ENCODE data around the gene FAM72B.
"Not testable (repeated sequence)": the region's sequence is repeated elsewhere in the genome, so short reads cannot be mapped to it uniquely, and the experiment has no call there.

Gene FAM72B

DNA sequence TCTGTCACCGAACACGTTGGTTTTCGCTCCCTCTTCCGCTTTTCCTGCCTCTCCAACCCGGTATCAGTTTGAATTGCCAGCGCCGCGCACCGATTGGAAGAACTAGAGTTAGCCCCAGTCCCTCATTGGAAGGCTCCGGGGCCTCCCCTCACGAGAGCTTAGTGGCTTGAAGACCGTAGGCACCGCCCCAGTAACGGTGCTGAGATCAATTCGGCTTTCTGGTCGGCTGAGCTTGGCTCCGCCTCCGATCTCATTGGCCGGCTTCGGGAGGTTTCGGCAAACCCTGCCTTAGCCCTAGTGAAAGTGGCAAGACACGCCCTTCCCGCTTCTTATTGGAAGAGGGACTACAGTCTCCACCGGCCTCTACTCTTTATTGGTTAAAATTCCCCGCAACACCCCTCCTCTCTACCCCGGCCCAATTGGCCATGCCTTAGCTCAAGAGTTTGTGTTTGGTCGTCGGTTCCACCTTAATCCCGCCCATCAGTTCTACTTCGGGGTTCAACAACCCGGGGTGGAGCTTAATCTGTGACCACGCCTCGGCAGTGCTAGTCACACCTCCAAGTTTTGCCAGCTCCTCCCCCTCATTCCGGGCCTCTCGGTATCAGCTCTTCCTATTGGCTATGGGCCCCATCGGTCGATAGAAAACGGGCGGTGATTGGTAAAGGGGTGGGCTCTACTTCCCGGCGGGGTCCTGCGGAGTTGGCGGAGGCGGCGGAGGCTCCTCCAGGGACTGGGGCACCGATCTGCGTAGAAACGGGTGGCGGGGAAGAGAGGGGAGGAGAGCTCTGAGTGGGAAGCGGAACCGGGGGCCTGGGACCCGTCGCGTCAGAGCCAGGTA, at the start of gene FAM72B, which contains the start of gene SRGAP2C:
FAM72B (minus strand) TSS at position 51 of the 838 bp plus-strand sequence. CDS start 851 bp downstream, outside the sequence.
SRGAP2C (plus strand) TSS at position 686 of the 838 bp plus-strand sequence. CDS start 2,472 bp downstream, outside the sequence.
- peak; percentile 48 for DNase-seq (ENCODE audit: low read depth)

DNA sequence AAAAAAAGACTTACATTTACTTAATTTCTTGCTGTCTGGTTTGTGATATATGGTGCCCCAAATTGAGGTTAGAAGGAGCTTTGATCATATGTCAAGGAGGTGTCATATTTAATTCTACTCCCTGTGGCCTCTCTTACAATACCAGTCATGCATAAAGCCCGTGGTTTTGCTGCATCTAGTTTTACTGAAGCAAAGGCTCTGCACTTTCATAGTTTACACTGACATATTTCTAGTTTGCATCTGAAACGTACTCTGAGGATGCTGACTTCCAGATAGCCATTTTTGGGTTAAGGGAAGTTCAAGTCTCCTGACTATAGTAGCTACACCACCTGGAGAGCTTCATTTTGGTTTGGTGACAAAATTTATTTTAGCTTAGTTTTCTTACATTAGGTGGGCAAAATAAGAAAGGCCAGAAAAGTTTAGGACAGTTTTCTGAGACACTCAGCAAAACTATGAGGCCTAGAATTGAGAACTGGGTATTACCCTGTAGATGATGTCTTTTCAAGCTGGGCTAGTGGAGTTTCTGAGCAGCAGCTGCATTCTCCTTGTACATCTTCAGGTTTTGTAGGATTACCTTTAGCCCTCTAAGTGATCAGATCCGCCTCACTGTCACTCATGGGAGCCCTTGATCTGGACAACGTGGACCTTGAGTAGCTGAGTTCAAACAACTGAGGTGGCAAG, 48.4 kb upstream of the FAM72B start:
- not testable (repeated sequence) for DNase-seq (ENCODE audit: low read depth)

DNA sequence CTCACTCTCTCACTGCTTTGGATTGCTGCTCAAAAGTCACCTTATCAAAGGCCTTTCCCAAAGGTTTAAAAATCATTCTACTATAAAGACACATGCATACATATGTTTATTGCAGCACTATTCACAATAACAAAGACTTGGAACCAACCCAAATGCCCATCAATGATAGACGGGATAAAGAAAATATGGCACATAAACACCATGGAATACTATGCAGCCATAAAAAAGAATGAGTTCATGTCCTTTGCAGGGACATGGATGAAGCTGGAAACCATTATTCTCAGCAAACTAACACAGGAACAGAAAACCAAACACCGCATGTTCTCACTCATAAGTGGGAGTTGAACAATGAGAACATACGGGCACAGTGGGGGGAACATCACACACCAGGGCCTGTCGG, 46.5 kb upstream of the FAM72B start:
- DNase-seq (ENCODE audit: low read depth): not testable (repeated sequence)

DNA sequence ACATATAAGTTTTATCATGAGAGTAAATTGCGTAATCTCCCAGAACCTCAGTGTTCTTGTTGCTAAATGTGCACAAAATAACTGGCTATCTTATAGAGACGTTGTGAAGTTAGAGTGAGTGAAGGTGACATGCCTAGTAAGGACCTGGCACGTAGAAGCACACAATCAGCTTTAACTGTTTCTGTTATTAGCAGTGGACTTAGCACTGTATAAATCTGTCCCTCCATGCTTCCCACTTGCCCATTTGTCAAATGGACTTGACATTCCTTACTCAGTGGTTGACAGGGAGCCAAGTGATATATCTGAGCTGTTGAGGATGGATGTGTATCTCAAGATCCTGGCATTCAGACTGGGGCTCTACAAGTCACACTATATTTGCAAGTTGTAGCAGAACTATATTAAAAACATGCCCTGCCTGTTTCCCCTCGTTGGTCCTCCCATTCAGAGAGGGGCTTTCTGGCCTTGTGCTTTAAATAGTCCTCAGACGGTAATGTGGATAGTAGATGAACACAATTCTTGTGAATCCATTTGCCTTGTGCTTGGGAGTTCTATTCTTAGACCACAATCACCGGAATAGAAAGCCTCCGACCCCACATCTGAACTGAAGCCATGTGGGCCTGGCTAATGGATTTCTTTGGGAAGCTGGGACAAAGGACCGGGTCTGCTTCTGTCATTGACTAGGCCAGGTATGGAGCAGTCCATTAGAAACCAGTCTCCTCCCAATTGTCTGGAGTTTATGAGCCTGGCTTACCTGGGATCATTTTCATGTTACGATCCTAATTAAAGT, 43.6 kb upstream of the FAM72B start:
- DNase-seq (ENCODE audit: low read depth): not testable (repeated sequence)

DNA sequence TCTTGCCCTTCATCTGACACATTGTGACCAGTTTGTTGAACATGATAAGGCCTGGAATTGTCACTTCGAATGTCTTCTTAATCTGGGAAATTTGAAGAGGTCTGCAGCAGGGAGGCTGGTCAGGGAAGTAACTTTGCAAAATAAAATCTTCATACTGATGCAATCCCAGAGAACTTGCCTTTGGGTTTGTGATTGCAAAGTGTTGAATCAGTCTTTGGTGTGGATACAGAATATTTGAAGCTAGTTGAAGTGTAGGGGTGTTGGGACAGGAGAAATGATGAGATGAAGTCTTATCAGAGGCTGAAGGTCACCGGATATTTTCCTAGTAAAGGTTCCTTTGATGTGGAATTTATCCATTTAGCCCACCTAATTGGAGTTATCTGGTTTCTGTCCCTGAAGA, 42.8 kb upstream of the FAM72B start:
- not testable (repeated sequence) for DNase-seq (ENCODE audit: low read depth)

DNA sequence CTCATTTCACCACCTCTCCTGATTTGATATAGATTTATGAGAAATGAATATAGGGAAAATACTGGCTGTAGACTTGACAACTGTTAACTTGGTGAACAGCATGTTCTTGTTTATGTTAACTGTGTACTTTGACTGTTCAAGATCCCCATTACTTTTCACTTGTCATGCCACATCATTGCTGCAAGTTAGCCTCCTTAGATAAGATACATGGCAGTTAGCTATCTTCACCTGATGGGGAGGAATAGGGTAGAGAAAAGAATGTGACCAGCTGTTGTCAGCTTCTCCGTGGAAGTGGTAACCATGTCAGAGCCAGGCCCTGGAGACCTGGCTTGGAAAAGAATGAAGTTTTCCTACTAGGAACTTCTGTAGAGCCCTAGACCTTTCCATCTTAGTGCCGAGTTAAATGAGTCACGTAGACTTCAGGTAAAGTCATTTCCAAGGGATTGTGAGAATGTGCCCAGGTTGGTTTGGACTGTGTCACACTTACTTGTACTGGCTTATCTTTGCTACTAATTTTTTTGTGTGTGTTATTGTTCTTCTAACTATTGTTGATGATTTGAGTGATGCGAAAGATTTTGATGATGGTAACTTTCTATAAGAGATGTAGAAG, 42.3 kb upstream of the FAM72B start:
- not testable (repeated sequence) for DNase-seq (ENCODE audit: low read depth)

DNA sequence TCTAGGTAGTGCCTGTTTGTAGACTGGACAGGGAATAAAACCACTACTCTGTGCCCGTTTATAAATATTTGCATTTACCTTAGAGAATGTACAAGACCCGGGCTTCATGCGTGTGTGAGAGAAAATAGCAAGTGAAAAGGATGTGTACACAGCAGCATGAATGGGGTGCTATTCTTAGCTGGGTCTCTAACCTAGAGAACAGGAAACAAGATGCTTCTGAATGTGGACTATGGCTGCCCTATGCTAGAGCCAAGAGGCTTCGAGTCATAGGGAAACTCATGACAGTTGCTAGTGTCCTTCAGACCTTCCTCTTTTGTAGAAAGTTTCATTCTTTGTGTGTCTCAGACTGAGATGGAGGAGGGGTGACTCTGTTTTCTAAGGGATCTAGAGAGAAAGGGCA, 40.6 kb upstream of the FAM72B start:
- not testable (repeated sequence) for DNase-seq (ENCODE audit: low read depth)

DNA sequence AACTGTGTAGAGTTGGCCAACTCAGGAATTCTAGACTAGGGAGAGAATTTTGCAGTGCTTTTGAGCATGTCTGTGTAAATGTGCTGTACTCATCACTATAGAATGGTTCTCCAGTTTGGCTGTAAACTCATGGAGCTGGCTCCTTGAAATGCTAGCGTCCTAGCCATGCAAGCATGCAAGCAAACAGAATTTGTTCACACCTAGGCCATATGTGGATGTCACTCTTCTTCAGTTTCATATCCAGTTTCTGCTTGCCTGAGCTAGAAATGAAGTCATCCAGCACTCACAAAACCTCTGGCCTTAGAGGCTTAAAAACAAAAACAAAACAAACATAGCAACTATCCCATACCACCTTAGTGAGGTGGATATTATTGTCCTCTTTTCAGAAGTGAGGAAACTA, 37.6 kb upstream of the FAM72B start:
- DNase-seq (ENCODE audit: low read depth): not testable (repeated sequence)

DNA sequence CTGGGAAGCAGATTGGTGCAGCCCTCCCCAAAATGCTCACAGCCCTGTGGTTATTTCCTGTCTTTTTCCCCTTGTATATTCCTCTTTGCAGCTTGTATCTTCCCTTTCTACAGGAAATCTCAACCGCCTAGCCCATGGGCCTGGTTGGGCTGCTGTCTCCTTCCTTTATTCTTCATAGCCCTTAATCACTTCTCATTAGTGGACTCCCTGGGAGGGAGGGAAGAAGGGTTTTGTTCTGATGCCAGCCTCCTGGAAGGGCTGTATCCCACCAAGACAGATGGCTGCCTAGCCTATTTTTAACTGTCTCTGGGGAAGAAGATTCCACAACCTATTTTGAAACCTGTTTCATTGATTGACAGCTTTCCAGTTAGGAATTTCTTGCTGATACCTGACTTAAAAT, 32.5 kb upstream of the FAM72B start:
- not testable (repeated sequence) for DNase-seq (ENCODE audit: low read depth)

DNA sequence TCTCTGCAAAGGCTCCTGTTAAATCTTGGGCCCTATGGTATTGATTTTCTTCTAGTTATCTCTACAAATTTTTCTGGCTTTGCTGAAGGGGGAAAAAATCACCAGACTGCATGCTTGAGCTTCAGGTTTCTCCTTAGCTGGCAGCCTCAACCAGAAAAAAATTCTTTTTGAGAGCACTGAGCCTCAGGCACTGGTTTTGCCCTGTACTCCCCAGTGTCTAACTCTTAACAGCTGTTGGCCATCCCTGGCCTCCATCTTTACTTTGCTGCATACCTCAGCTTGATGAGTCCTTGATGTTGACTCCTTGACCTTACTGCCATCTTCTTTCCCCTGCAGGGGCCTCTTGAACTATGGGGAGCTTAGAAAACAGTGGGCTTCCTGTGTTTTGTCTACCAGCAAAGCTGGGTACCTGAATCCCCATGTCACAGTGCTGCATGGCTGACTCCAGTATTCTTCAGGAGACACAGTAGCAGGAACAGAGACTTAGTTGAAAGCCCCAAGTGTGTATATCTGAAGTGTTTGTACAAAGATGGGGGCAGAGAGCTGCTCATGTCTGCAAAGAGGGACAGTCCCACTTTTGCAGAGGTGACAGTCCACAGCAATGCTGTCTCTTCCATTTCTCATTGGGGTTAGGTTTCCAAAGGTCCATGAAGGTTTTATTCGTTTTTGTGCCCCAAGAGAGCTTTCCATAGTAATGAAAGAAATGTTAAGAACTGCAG, 31.7 kb upstream of the FAM72B start:
- not testable (repeated sequence) for DNase-seq (ENCODE audit: low read depth)

DNA sequence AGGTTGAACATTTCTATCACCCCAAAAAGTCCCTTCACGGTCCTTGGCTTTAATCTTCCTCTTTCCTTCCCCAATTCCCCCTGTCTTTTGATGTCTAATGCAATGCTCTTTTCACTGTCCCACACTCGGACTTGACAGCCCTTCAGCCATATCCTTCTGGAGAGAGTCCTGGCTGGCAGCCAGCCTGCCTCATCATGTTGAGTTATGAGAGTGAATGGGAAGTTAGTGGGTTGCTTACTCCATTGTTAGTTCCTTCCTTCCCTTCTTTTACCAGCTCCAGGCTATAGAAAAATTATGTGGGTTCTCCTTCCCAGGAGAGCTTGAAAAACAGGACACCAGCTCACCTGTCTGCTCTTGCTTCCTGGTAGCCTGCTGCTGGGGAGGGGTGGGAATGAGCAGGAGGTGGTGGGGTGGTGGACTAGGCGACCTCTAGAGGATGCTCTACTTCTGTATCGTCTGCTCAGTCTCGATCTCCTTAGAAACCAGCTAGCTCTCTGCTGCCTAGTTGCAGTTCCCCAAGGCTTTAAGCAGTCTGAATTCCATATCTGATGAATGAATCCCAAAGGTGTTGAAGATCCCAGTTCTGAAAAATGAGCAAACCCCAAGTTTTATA, 30.5 kb upstream of the FAM72B start:
- not testable (repeated sequence) for DNase-seq (ENCODE audit: low read depth)

DNA sequence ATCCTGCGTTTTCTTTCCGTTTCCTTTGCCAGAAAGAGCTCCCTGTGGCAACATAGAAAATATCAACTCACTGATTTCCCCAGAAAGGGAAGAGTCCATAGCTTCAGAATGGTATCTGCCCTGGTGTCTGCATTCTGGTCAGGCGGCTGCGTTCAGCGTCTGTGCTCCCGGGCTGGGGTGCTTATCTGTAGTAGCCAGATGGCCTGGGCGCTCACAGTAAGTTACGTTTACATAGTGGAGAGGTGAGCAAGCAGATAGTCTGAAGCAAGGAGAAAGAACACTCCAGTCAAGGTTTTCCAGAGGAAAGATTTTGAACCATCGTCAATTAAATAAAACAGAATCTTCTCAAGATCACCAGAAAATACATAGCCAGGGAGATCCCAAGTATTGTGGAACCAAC, 29.4 kb upstream of the FAM72B start:
- DNase-seq (ENCODE audit: low read depth): not testable (repeated sequence)

DNA sequence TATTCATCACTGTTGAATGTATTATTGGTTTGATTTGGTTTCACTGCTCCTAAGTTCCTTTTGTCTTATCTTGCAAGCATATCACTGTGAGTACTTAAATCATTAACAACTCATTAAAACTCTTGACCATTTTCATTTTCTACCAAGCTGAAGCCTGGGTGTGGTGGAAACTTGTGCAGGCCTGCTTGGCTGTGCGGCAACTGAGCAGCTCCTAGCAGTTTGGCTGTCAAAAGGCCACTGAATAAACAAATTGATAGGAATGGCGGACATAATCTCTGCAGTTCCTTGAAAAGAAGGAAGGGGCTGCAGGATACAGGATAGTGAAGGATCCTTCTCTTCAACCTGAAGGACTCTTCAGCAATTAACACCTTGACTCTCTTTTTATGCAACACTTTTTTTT, 26.6 kb upstream of the FAM72B start:
- not testable (repeated sequence) for DNase-seq (ENCODE audit: low read depth)

DNA sequence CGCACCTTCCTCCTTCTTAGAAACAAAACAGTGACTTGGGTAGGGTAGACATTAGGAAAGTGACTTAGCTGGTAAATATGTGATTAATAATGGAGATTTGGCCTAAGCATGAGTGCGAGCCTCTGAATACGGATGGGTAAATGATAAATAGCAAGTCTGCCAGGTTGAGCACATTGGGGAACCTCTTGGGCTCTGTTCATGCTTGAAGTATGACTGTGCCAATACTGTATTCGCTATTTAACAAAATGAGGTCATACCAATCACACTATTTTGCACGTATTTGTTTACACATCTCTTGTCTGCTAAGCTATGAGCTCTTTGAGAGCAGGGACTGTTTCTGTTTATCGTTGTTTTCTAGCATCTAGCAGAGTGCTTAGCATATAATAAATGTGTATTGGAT, 24.2 kb upstream of the FAM72B start:
- not testable (repeated sequence) for DNase-seq (ENCODE audit: low read depth)

DNA sequence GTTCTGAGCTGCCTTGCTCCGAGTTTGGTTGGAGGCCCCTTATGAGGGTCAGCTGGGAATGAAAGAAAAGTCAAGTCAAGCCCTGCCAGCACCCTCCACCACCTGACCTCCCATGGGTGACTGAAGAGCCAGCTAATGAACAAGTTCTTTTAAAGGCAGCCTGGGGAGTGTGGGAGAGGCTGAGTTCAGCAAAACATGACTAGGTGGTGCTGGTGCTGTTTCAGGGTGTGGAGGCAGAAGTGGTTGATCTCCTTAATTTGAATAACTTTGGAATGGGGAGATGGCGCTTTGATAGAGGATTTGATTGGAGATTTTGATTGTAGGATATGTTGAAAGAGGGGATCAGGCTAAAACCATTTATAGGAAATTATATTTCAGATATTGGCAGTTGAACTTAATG, 23.2 kb upstream of the FAM72B start:
- not testable (repeated sequence) for DNase-seq (ENCODE audit: low read depth)

DNA sequence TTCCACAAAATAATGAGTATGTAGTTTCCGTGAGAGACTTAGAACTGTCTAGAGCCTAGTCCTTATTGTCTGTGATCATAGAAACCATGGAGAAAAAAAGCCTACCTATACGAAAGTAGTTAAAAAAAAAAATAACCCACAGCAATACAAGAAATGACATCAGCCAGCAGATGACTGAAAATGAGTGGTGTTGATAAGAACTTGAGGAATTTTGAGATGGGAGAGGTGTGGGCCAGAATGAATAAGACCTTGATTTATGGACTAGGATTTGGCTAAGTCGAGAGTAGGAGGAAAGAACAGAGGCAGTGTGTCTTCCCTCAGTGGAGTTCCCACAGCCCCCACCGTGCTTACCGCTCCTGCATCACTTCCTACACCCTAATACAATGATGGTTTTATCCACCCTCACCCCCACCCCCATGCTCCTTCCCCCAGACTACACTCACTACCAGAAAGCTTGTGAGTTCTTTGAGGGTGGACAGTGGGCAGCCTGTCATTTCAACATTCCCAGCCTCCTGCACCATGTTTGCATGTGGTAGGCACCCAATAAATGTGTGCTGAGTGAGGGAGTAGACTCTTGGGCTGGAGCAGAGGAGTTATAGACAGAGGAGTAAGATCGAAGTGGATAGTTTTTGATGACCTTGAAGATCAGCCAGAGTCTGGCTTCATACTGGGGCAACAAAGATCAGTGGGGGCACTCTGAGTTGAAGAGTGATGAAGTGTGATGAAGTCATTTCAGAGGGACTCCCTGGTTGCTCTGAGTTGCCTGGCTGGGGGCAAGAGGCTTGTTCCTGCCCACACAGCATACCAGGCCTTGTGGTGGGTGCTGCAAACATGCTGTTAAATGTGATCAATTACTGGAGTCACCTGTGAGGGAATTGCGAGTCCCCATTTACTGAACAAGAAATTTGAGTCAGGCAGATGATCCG, 21.9 kb upstream of the FAM72B start:
- DNase-seq (ENCODE audit: low read depth): not testable (repeated sequence)

DNA sequence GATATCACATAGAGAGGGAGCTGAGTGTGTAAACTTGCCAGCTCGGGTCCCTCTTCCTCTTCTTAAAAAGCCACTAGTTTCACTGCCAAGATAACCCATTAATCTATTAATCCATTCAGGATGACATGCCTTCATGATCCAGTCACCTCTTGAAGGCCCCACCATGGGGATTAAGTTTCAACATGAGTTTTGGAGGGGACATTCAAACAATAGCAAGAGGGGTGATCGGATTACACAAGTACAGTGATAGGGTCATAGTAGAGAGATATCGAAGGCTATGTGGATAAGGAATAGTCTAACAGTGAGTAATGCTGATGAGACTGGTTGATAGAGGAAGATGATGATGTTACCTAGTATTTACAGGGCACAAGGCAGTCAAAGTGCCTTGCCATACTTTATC, 18.8 kb upstream of the FAM72B start:
- DNase-seq (ENCODE audit: low read depth): not testable (repeated sequence)

DNA sequence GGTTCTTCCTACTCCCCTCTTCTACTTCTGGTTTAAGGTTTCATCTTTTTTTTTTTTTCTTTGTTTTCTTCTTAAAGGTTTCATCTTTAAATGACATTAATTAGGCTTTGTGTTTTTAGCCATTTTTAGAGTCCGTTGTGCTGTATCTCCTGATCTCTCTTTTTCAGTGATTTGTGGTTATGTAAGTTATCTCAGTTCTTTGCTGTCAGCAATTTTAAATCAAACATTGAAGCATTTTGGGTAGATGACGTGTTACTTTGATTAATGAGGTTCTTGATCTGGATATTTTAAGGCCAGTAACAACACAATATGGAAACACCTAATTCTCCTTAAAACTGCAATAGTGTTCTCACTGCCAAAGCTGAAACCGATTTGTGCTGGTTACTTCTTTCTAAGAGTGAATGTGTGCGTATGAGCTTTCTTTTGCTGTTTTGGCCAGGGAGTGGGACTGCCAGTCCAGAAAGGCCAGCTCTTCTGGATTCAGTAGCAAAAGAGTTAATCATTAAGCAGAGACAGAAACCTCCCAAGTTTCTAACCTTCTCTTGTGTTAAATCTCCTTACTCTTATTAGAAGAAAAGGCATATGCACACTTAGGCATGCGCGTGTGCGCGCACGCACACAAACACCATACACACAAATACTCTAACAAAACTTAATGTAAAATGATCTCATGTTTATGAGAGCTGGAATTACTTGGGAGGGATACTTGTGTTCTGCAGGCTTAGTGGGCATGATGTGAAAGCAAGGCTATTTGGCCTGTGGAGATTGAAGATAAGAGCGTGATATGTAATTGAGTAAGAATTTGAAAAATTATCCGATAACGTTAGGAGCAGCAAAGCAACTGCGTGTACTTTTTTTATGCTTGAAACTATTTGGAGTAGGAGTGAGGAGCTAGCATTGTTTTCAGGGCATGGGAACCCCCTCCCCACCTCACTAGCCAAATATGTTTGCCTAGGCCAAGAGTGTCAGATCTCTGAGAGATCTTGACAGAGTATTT, 17.1 kb upstream of the FAM72B start:
- not testable (repeated sequence) for DNase-seq (ENCODE audit: low read depth)
